Stimulated activated naive CD8-positive, alpha-beta T cell treated with anti-CD3 and anti-CD28 coated beads, Interleukin-15, amount 100 ng/mL, for 72 hours (primary cell): Measurements from ENCODE around the gene PTPN18.

Experiments
- ATAC-seq: fragments of 150-1000 bp; cut with Tn5 transposase; 2 replicates; pipeline ENCODE4 v1.10.0; 2021; ENCODE audit warnings: mild to moderate bottlenecking, moderate library complexity
- DNase-seq, 2 donors: peaks; one replicate each; pipeline ENCODE4 v3.0.0; 2021 to 2022
- H3K27ac Mint-ChIP-seq, 2 donors: one replicate each; pipeline ENCODE4 v1.8.0; 2022; ENCODE audit warnings: mild to moderate bottlenecking in 2 of 2, mixed read lengths in 2 of 2, moderate library complexity in 2 of 2
- H3K27me3 Mint-ChIP-seq: one replicate; pipeline ENCODE4 v1.8.0; 2022; ENCODE audit warnings: mixed read lengths
- H3K4me1 Mint-ChIP-seq: one replicate; pipeline ENCODE4 v1.8.0; 2022; ENCODE audit warnings: mild to moderate bottlenecking, mixed read lengths
- H3K4me3 Mint-ChIP-seq, 2 donors: one replicate each; pipeline ENCODE4 v1.8.0; 2022; ENCODE audit warnings: mild to moderate bottlenecking in 2 of 2, mixed read lengths in 2 of 2, moderate library complexity in 1 of 2
- H3K9me3 Mint-ChIP-seq, 2 donors: one replicate each; pipeline ENCODE4 v1.8.0; 2022; ENCODE audit warnings: mixed read lengths in 2 of 2

Gene PTPN18

DNA sequence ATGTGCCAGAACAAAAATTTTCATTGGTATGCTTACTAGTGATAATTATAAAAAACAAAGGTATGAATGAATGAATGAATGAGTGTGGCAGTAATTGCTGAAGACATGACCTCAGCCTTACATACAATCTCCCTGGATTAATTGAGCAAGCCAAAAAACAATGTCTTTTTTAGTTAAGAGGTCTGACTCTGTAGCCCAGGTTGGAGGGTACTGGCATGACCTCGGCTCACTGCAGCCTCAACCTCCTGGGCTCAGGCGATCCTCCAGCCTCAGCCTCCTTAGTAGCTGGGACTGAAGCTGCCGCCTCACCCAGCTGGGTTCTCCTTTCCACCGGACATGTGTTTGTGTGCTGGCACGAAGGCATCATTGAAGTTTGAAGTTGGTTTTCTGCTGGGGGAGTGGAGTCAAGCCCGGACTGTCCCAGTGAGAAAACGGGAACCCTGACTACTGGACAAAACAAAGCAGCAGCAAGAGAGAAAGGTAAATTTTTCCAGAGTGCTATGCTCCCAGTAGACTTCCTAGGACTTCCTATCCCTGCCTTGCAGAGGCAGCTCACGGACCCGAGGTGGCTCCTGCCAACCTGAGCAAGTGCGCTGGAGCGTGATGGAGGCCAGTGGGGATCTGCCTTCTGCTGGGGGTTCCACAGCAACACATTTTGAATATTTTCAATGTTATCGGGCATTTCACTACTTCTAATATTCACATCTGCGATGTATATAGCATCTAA, 19.5 kb upstream of the PTPN18 start:
- Mint-ChIP-seq H3K4me1 (peaks cover 23% of the 10 kb centered on the region), H3K4me3 (no peak overlapping the region), H3K27me3 (peaks cover 12% of the 10 kb centered on the region), H3K27ac (no peak overlapping the region), H3K9me3 (no peaks in the 10 kb centered on the region)
- no peak for DNase-seq
- ATAC-seq = no peak

DNA sequence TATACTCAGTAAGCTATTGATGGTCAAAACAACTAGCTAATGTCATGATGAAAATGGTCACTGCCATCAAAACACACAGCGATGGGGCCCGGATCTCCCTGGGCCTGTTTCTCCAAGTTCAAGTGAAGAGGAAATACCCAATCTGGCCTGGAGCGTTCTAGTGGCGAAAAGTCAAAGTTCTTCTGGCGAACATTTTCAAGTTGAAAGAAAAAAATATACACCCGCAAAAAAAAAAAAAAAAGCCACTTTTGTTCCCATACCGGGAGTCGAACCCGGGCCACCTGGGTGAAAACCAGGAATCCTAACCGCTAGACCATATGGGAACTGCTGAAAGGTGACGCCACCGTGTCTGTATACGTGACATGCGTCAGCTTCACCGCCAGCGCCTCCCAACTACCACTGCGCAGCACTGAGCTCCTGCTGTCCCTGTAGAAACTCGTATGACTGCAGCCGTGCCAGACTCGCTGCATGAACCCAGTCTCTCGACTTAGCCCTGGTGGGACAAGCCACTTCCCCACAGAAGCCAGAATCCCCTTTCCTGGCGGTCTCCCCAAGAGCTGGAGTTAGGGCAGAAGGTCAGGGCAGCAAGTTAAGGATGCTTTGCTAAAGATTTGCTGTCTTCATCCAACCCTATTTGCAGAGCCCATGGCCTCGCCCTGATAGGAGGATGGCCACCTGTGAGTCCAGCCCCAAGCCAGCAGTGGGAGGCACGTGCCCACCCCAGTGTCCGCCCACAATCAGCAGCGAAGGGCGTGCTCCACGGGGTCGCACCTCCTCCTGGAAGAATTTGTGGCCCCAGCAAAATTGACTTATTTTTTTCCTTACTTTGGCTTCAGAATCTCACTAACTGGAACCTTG, 18.8 kb upstream of the PTPN18 start:
- peak overlapping the region in 1 of 2 donors; percentile 99 for H3K27ac Mint-ChIP-seq
- DNase-seq = peak; percentile 37 to 42
- ATAC-seq = no peak
- H3K9me3 Mint-ChIP-seq = no peaks in the 10 kb centered on the region
- H3K27me3 Mint-ChIP-seq = peaks cover 4% of the 10 kb centered on the region
- peaks cover 31% of the 10 kb centered on the region for H3K4me1 Mint-ChIP-seq
- H3K4me3 Mint-ChIP-seq = peak overlapping the region in 1 of 2 donors; percentile 75

DNA sequence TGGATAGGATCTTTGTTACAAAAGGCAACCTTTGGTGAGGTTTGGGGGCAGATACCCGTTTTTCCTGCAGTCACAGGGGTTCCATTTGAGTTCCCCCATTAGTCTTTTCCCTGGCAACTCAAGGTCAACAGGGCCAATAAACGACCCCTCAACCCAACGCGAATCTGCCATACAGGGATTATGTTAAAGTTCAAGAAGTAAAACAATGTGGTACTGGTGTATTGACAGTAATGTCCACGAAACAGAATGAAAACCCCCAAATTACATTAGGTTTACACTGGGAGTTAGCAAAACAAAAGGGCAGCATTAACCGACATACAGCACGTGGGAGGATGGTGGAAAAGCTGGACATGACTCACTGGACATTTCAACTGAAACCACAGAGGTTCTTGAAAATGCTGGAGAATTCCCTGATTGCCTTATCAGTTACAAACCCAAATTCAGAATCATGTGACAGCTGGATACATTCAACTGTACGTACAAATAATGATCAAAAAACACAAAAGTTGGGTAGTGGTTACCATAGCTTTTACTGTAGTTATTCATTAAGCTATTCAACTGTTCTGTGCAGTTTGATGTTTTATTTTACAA, 18.0 kb upstream of the PTPN18 start:
- H3K27me3 Mint-ChIP-seq = no peaks in the 10 kb centered on the region
- H3K27ac Mint-ChIP-seq = no peak overlapping the region
- no peak overlapping the region for H3K4me3 Mint-ChIP-seq
- H3K4me1 Mint-ChIP-seq = peaks cover 31% of the 10 kb centered on the region
- H3K9me3 Mint-ChIP-seq = no peaks in the 10 kb centered on the region
- ATAC-seq (no peak), DNase-seq (no peak)

DNA sequence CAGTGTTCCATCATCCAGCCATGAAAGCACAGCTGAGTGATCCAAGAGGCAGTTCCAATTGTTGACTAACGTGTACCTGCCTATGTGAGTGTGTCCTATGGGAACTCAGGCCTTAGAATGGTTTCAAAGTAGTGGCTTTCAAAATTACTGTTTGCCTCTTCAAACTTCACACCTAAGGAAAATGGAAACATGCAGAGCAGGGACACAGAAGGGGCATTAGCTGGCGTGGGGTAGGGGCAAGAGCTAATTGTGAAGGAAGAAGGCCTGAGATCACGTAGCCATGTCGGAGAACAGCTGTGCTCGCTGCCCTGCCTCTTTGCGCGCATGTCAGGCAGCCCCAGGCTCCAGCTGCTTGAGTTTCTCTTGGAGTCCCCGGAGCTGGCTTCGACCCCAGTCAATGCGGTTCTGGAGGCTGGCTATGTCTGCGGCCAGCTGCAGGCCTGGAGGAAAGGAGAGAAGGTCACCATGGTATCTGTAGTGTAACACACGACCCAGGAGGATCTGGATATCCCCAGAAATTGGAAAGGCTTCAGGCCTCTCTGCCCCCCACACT, 17.0 kb upstream of the PTPN18 start:
- DNase-seq (no peak), ATAC-seq (no peak)
- no peaks in the 10 kb centered on the region for H3K9me3 Mint-ChIP-seq
- H3K4me3 Mint-ChIP-seq = no peak overlapping the region
- peak overlapping the region in 1 of 2 donors; percentile 83 for H3K27ac Mint-ChIP-seq
- H3K27me3 Mint-ChIP-seq = no peaks in the 10 kb centered on the region
- H3K4me1 Mint-ChIP-seq = peaks cover 31% of the 10 kb centered on the region

DNA sequence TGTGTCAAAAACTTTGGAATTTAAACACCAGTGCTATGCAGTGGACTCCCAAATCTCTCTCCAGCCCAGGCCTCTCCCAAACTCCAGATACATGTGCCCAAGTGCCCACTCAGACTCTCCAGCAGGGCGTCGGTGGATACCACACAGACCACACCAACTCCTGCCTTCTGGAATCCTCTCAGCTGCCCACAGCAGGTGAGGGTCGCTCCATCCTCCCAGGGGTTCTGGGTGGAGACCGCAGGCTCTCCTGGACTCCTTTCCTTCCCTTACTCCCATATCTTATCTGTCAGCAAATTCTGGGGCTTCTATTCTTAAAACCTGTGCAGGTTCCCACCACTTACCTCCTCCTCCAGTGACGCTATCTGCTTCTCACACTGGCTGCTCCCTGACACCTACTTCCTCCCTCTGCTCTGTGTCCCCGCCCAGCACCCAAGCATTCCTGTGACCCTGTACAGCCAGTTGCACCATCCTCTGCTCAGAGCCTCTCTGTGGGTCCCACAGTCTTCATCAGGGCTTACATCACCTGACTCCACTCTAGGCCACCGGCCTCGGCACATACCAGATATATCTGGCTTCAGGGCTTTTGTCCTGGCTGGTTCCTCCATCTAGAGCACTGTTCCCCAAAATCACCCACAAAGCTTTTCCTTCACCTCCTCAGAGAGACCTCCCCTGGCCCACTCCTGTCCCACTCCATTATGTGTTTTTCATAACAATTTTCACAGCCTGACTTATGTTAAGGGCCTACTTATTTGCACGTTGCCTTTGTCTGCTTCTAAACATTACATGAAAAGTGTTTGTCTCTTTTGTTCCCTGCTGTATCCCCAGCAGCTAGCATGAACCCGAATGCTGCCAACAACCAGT, 15.7 kb upstream of the PTPN18 start:
- H3K4me3 Mint-ChIP-seq = no peak overlapping the region
- no peaks in the 10 kb centered on the region for H3K27me3 Mint-ChIP-seq
- no peaks in the 10 kb centered on the region for H3K9me3 Mint-ChIP-seq
- ATAC-seq (no peak), DNase-seq (no peak)
- peak overlapping the region in 1 of 2 donors; percentile 83 for H3K27ac Mint-ChIP-seq
- peaks cover 39% of the 10 kb centered on the region for H3K4me1 Mint-ChIP-seq

GRCh38 chr2:130341562-130342019, 14.3 kb upstream of the PTPN18 start:
- Mint-ChIP-seq H3K27ac (peak overlapping the region; percentile 98 to 100), H3K9me3 (no peaks in the 10 kb centered on the region), H3K27me3 (no peaks in the 10 kb centered on the region), H3K4me3 (peak overlapping the region; percentile 99 to 100), H3K4me1 (peaks cover 49% of the 10 kb centered on the region)
- ATAC-seq (peak; percentile 1), DNase-seq (no peak)

- Mint-ChIP-seq H3K27ac (peak overlapping the region; percentile 98 to 100), H3K9me3 (no peaks in the 10 kb centered on the region), H3K4me3 (peak overlapping the region; percentile 99 to 100), H3K27me3 (no peaks in the 10 kb centered on the region), H3K4me1 (peaks cover 50% of the 10 kb centered on the region)
- peak; percentile 85 to 92 for DNase-seq
- ATAC-seq = peak; percentile 85
These were observed 13.8 kb upstream of the PTPN18 start for GRCh38 chr2:130342020-130342532.

DNA sequence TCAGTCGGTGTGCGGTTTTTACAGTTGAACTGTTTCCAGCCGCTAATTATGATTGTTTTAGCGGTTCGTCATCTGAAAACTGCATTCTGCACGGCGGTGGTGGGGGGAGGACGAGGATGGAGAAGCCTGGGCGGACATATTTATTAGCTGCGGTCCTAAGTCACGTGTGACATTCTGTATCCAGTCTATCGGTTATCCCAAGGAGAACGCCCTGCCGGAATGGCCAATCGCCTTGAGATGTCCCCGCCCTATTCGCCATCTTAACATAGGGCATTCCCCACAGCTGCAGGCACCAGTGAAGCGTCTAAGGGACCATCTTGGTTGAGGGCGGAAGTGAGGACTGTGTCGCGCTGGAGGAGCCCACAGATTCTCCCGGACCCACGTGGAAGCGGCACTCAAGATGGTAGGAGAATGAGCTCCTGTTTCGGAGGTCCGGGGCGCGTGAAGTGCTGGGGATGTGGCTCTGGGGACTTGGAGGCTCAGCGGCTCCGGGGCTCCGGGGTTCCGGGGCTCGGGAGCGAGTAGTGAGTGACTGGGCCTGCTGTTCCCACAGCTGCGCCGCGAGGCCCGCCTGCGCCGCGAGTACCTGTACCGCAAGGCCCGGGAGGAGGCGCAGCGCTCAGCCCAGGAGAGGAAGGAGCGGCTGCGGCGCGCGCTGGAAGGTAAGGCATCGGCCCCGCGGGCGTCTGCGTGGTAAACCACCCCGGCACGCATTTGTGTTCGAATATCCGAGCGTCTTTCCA, 13.2 kb upstream of the PTPN18 start, which contains the start of gene IMP4:
Gene IMP4 (plus strand): TSS at position 365 of the 743 bp plus-strand sequence. CDS start 36 bp downstream, at position 401.
- peaks cover 55% of the 10 kb centered on the region for H3K4me1 Mint-ChIP-seq
- peak within 1 kb of the TSS; percentile 99 to 100 for H3K4me3 Mint-ChIP-seq
- ATAC-seq = peak; percentile 91
- peak; percentile 90 to 97 for DNase-seq
- H3K27me3 Mint-ChIP-seq = no peaks in the 10 kb centered on the region
- H3K9me3 Mint-ChIP-seq = no peaks in the 10 kb centered on the region
- H3K27ac Mint-ChIP-seq = peak within 1 kb of the TSS; percentile 98 to 100

DNA sequence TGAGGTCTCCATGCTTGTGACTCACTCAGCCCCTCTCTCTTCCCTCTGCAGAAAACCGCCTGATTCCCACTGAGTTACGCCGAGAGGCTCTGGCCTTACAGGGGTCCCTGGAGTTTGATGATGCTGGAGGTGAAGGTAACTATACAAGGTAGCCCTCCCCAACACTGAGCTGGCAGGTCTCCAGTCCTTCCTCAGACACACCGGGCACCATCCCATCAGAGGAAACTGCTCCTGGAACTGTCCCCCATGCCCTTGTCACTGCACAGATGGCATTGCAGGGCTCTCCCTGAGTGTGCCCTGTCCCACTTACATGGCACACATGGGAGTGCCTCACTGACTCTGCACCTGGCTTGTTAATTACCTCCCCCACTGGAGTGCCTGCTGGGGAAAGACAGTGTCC, 11.3 kb upstream of the PTPN18 start:
- Mint-ChIP-seq H3K9me3 (no peaks in the 10 kb centered on the region), H3K27me3 (no peaks in the 10 kb centered on the region)

GRCh38 chr2:130345091-130345490, 10.8 kb upstream of the PTPN18 start:
- DNase-seq = no peak
- Mint-ChIP-seq H3K4me3 (peak overlapping the region in 1 of 2 donors; percentile 10), H3K27me3 (no peaks in the 10 kb centered on the region), H3K4me1 (peaks cover 67% of the 10 kb centered on the region), H3K27ac (peak overlapping the region; percentile 19 to 46), H3K9me3 (no peaks in the 10 kb centered on the region)
- ATAC-seq = no peak

More for the DNA sequence above, 11.3 kb upstream of the PTPN18 start:
- ATAC-seq (no peak), DNase-seq (no peak)
- Mint-ChIP-seq H3K4me3 (peak overlapping the region; percentile 10 to 99), H3K4me1 (peaks cover 72% of the 10 kb centered on the region), H3K27ac (peak overlapping the region in 1 of 2 donors; percentile 19)

DNA sequence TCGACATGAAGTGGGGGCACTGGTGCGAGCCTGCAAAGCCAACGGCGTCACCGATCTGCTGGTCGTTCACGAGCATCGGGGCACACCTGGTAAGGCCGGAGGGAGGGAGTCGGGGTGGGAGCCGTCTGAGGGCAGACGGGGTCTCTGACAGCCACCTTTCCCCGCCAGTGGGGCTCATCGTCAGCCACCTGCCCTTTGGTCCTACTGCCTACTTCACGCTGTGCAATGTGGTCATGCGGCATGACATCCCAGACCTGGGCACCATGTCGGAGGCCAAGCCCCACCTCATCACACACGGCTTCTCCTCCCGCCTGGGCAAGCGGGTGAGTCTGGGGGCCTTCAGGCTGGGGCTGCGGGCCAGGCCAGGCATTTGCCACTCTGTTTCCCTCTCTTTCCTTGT, 10.2 kb upstream of the PTPN18 start:
- no peak for DNase-seq
- Mint-ChIP-seq H3K4me3 (no peak overlapping the region), H3K27me3 (no peaks in the 10 kb centered on the region), H3K27ac (peak overlapping the region in 1 of 2 donors; percentile 46), H3K4me1 (peaks cover 62% of the 10 kb centered on the region), H3K9me3 (no peaks in the 10 kb centered on the region)
- no peak for ATAC-seq

DNA sequence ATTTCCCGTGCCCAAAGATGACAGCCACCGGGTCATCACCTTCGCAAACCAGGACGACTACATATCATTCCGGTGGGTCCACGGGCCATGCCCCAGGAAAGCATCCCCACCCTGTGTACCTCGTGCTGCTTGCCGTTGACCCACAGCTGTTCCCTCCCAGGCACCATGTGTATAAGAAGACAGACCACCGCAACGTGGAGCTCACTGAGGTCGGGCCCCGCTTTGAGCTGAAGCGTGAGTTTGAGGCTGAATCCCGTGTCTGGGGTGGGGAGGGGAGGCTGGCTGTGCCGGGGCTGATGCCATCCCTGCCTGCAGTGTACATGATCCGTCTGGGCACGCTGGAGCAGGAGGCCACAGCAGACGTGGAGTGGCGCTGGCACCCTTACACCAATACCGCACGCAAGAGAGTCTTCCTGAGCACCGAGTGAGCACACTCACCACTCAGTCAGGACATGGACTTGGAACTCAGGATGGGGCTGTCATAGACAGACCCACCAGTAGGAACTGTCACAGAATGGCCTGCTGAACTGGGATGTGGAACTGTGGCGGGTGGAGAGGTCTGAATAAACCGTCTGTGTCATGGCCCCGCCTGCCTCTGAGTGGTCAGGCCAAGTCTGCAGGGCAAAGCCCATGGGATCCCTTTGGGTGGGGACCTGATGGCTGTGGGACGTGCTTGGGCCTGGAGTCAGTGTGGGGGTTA, 9.7 kb upstream of the PTPN18 start:
- H3K4me3 Mint-ChIP-seq = no peak overlapping the region
- H3K9me3 Mint-ChIP-seq = no peaks in the 10 kb centered on the region
- no peak for DNase-seq
- no peak overlapping the region for H3K27ac Mint-ChIP-seq
- peaks cover 56% of the 10 kb centered on the region for H3K4me1 Mint-ChIP-seq
- no peak for ATAC-seq
- H3K27me3 Mint-ChIP-seq = no peaks in the 10 kb centered on the region

DNA sequence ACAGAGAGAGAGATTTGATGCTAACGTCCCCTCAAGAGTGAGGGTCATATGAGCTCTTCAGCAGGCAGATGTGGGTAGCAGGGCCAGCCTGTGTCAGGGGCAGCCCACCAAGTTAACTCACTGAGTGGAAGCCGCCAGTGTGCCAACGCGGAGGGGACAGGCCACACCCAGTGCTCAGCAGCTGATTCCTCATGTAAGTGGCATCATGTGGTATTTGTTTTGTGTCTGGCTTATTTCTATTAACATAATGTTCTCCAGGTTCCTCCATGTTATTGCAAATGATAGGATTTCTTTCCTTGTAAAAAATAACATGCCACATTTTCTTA, 9.2 kb upstream of the PTPN18 start:
- no peak overlapping the region for H3K4me3 Mint-ChIP-seq
- peaks cover 55% of the 10 kb centered on the region for H3K4me1 Mint-ChIP-seq
- H3K27ac Mint-ChIP-seq = no peak overlapping the region
- ATAC-seq (no peak), DNase-seq (no peak)
- H3K9me3 Mint-ChIP-seq = no peaks in the 10 kb centered on the region
- H3K27me3 Mint-ChIP-seq = no peaks in the 10 kb centered on the region
